Left lobe of liver (tissue), 2 donors: ENCODE measurements around the gene RB1. TPM values are rescaled to one million over a fixed set of nuclear protein-coding genes. Genes with fewer than 3 reads are reported as not detected.

Experiments
- ATAC-seq: fragments of 200-7000 bp; cut with Tn5 transposase; one replicate; pipeline ENCODE4 v1.9.1; 2020; ENCODE audit warnings: mild to moderate bottlenecking, moderate library complexity
- DNase-seq: peaks from one replicate; pipeline ENCODE4 v3.0.0-alpha.2; 2020; ENCODE audit warnings: low spot score
- total RNA-seq: library from RNA; stranded (reverse); gene quantifications from one replicate; pipeline ENCODE4 v1.2.1, GENCODE V29; 2021
- donor health status: DM: no; HTN: no; CAD: no; lungs with moderate emphysema.
- donor health status: DM: no; HTN: yes; CAD: no.

RB1 gene
- total RNA-seq, 1 donor from 2014 or later: 8.2 TPM

DNA sequence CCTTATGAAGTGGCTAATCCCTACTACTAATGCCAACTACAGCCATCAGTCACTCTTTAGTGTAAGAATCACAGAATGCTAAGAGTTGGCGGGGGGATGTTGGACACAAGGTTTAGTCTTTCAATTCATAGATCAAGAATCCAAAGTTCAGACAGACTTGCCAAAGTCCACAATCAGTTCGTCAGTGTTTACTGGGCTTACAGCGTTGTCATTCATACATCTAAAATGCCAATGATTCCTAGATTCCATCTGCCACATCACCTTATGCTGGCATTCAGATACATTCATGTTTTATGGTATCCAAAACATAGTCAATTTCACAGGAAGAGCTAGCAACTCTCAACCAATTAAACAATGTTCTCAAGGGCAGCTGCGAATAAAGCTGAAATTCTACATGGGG lies 211.2 kb downstream of the RB1 start:
- ATAC-seq: peak; percentile 67
- no peak for DNase-seq

DNA sequence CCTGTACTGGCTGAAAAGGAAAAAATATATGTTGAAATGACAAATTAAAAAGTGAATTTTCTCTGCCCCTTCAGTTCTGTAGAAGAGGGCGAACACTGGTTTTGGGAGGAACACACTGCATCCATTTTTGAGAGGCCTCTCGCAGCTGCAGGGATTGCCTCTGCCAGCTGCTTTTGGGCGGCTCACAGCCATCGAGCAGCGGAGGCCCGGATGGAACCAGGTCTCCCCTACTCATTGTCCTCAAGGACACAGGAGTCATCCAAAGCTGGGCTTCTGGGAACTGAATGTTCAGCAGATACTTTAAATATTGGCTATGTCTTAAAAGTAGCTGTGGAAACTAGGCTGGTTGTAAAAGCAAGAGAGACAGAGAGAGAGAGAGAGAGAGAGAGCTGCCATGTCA lies 212.2 kb downstream of the RB1 start:
- ATAC-seq (no peak), DNase-seq (no peak)

GRCh38 chr13:48518083-48518482 lies 214.5 kb downstream of the RB1 start:
- DNase-seq (no peak), ATAC-seq (no peak)

GRCh38 chr13:48526286-48526685 lies 222.7 kb downstream of the RB1 start:
- DNase-seq (no peak), ATAC-seq (no peak)

- ATAC-seq (no peak), DNase-seq (no peak)
Observed at GRCh38 chr13:48527955-48528354, 224.4 kb downstream of the RB1 start.

- no peak for ATAC-seq
- no peak for DNase-seq
Observed at GRCh38 chr13:48528720-48529119, 225.2 kb downstream of the RB1 start.

- no peak for ATAC-seq
- DNase-seq: no peak
Observed at GRCh38 chr13:48530833-48531232, 227.3 kb downstream of the RB1 start.

Other genes starting within 250 kb of the RB1 start
- 14.7 TPM for gene MED4, start 208.6 kb upstream of the RB1 start, total RNA-seq
- 221 TPM for gene ITM2B, start 70.5 kb upstream of the RB1 start, total RNA-seq
- 4.8 TPM for gene LPAR6, start 109.4 kb downstream of the RB1 start, total RNA-seq
- 3.5 TPM for gene RCBTB2, start 229.3 kb downstream of the RB1 start, total RNA-seq